HL-60 (cell line): ENCODE results near the gene IL4.

Experiments
- DNase-seq, 2 experiments: peaks; one replicate each; pipeline ENCODE4 v3.0.0-alpha.2; 2010 to 2020; ENCODE audit warnings: low read depth in 1 of 2, low spot score in 1 of 2
- H3K27ac ChIP-seq: fragments of 250-450 bp; sonication (Bioruptor Pico); replicated peaks from 2 replicates; pipeline ENCODE4 v1.5.1; 2020; ENCODE audit warnings: mild to moderate bottlenecking, moderate library complexity
- H3K27me3 ChIP-seq: fragments of 250-450 bp; sonication (Bioruptor Pico); 2 replicates; pipeline ENCODE4 v1.5.1; 2021; ENCODE audit warnings: mild to moderate bottlenecking, moderate library complexity; ENCODE audit not compliant: insufficient read depth, poor library complexity, severe bottlenecking
- H3K4me3 ChIP-seq: replicated peaks from 2 replicates; pipeline ENCODE4 v1.5.1; 2011; ENCODE audit warnings: mild to moderate bottlenecking, control low read depth, low read length; ENCODE audit not compliant: insufficient read depth
- CTCF ChIP-seq: IDR thresholded peaks from one replicate; pipeline ENCODE4 v1.5.1; 2011; ENCODE audit warnings: low read length, control low read depth, inconsistent platforms; ENCODE audit not compliant: insufficient read depth
- GABPA ChIP-seq: IDR thresholded peaks from 2 replicates; pipeline ENCODE4 v1.6.1; 2012; ENCODE audit warnings: low read depth
- POLR2AphosphoS5 ChIP-seq: IDR thresholded peaks from 2 replicates; pipeline ENCODE4 v1.6.1; 2012; ENCODE audit warnings: low read depth
- SPI1 ChIP-seq: IDR thresholded peaks from 2 replicates; pipeline ENCODE4 v1.6.1; 2012; ENCODE audit warnings: low read depth, mild to moderate bottlenecking, borderline replicate concordance
- TF ChIP-seq, protein P1 (sequence below): IDR thresholded peaks from 2 replicates; pipeline ENCODE4 v1.6.1; 2012; ENCODE audit warnings: low read depth; ENCODE audit not compliant: insufficient replicate concordance

The IL4 gene

GRCh38 chr5:132641841-132642240 is 31.9 kb upstream of the IL4 start:
- TF ChIP-seq GABPA (no peak), CTCF (no peak), POLR2AphosphoS5 (no peak), SPI1 (no peak)
- TF ChIP-seq, protein P1, sequence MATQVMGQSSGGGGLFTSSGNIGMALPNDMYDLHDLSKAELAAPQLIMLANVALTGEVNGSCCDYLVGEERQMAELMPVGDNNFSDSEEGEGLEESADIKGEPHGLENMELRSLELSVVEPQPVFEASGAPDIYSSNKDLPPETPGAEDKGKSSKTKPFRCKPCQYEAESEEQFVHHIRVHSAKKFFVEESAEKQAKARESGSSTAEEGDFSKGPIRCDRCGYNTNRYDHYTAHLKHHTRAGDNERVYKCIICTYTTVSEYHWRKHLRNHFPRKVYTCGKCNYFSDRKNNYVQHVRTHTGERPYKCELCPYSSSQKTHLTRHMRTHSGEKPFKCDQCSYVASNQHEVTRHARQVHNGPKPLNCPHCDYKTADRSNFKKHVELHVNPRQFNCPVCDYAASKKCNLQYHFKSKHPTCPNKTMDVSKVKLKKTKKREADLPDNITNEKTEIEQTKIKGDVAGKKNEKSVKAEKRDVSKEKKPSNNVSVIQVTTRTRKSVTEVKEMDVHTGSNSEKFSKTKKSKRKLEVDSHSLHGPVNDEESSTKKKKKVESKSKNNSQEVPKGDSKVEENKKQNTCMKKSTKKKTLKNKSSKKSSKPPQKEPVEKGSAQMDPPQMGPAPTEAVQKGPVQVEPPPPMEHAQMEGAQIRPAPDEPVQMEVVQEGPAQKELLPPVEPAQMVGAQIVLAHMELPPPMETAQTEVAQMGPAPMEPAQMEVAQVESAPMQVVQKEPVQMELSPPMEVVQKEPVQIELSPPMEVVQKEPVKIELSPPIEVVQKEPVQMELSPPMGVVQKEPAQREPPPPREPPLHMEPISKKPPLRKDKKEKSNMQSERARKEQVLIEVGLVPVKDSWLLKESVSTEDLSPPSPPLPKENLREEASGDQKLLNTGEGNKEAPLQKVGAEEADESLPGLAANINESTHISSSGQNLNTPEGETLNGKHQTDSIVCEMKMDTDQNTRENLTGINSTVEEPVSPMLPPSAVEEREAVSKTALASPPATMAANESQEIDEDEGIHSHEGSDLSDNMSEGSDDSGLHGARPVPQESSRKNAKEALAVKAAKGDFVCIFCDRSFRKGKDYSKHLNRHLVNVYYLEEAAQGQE = no peak
- Histone ChIP-seq H3K27me3 (no peaks in the 10 kb centered on the region), H3K4me3 (no peak overlapping the region), H3K27ac (no peak overlapping the region)
- no peak for DNase-seq

- no peaks in the 10 kb centered on the region for H3K27me3 ChIP-seq
- no peak overlapping the region for H3K27ac ChIP-seq
- TF ChIP-seq SPI1 (no peak), POLR2AphosphoS5 (no peak), CTCF (no peak), GABPA (no peak)
- TF ChIP-seq, protein P1 = no peak
- H3K4me3 ChIP-seq = no peak overlapping the region
- DNase-seq = no peak
Observed at GRCh38 chr5:132644177-132644576, 29.6 kb upstream of the IL4 start.

GRCh38 chr5:132646583-132647266 is 27.1 kb upstream of the IL4 start:
- H3K27me3 ChIP-seq = no peaks in the 10 kb centered on the region

More at GRCh38 chr5:132646583-132647266, 27.1 kb upstream of the IL4 start:
- DNase-seq = no peak
- no peak overlapping the region for H3K27ac ChIP-seq
- no peak overlapping the region for H3K4me3 ChIP-seq
- no peak for TF ChIP-seq SPI1
- TF ChIP-seq GABPA = no peak
- TF ChIP-seq, protein P1 = no peak
- no peak for TF ChIP-seq POLR2AphosphoS5
- TF ChIP-seq CTCF = no peak
